ENCODE data around the gene PTK6. TPM values are rescaled to one million over a fixed set of nuclear protein-coding genes. Genes with fewer than 3 reads are reported as not detected.

Gene PTK6
- total and polyA plus RNA-seq, 2 of the 13 experiments (the other 11 are each of a cell fraction or from before 2014, with no cell fraction given): 0.08 TPM; not detected in 1

GRCh38 chr20:63580796-63581461, 43.8 kb upstream of the PTK6 start (continued):
- TF ChIP-seq ATF2 (CRISPR knock-in tag; IDR thresholded peaks at IDR 0.05) (peak; percentile 54), SKI (IDR thresholded peaks at IDR 0.05; ENCODE audit: partially characterized antibody) (peak; percentile 61), IRF2 (CRISPR knock-in tag; IDR thresholded peaks at IDR 0.05) (peak; percentile 32; the same call in 1 of the 2 replicates), TARDBP (CRISPR knock-in tag; IDR thresholded peaks at IDR 0.05) (peak; percentile 43; the same call in 1 of the 2 replicates), SSRP1 (CRISPR knock-in tag; IDR thresholded peaks at IDR 0.05) (no peak), PRPF4 (IDR thresholded peaks at IDR 0.05; ENCODE audit: low read depth, low read length, poor library complexity, severe bottlenecking) (no peak), ZNF143 (CRISPR knock-in tag; IDR thresholded peaks at IDR 0.05) (peak; percentile 21; the same call in 1 of the 2 replicates), JUN (CRISPR knock-in tag; IDR thresholded peaks at IDR 0.05) (0 out of 2 replicates have a peak, but pooled peaks have one; percentile 55), YY1 (IDR thresholded peaks at IDR 0.05; ENCODE audit: insufficient read depth, insufficient replicate concordance, low read depth, low read length) (peak; percentile 13), KLF6 (CRISPR knock-in tag; IDR thresholded peaks at IDR 0.05) (peak; percentile 71; the same call in 1 of the 2 replicates), FOXO1 (CRISPR knock-in tag; IDR thresholded peaks at IDR 0.05) (peak; percentile 52; the same call in 1 of the 2 replicates), HDAC2 (CRISPR knock-in tag; IDR thresholded peaks at IDR 0.05) (0 out of 2 replicates have a peak, but pooled peaks have one; percentile 36), CAMTA2 (CRISPR knock-in tag; IDR thresholded peaks at IDR 0.05; ENCODE audit: borderline replicate concordance) (0 out of 2 replicates have a peak, but pooled peaks have one; percentile 50), TOPORS (CRISPR knock-in tag; IDR thresholded peaks at IDR 0.05) (peak; percentile 54; the same call in 1 of the 2 replicates), GATAD2A (CRISPR knock-in tag; IDR thresholded peaks at IDR 0.05) (peak; percentile 61), MIXL1 (CRISPR knock-in tag; IDR thresholded peaks at IDR 0.05) (peak; percentile 67), ZBTB21 (CRISPR knock-in tag; IDR thresholded peaks at IDR 0.05) (0 out of 2 replicates have a peak, but pooled peaks have one; percentile 38), GATAD1 (CRISPR knock-in tag; IDR thresholded peaks at IDR 0.05) (peak; percentile 33; the same call in 1 of the 2 replicates), SMAD3 (CRISPR knock-in tag; IDR thresholded peaks at IDR 0.05) (peak; percentile 40; the same call in 1 of the 2 replicates), ZNF12 (CRISPR knock-in tag; IDR thresholded peaks at IDR 0.05) (peak; percentile 58; the same call in 1 of the 2 replicates), RAD21 (CRISPR knock-in tag; IDR thresholded peaks at IDR 0.05) (peak; percentile 93), ZSCAN12 (CRISPR knock-in tag; IDR thresholded peaks at IDR 0.05) (no peak)
- TF ChIP-seq, protein P1, sequence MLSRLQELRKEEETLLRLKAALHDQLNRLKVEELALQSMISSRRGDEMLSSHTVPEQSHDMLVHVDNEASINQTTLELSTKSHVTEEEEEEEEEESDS (CRISPR knock-in tag; IDR thresholded peaks at IDR 0.05; ENCODE audit: borderline replicate concordance): no peak
- TF ChIP-seq, protein P2, sequence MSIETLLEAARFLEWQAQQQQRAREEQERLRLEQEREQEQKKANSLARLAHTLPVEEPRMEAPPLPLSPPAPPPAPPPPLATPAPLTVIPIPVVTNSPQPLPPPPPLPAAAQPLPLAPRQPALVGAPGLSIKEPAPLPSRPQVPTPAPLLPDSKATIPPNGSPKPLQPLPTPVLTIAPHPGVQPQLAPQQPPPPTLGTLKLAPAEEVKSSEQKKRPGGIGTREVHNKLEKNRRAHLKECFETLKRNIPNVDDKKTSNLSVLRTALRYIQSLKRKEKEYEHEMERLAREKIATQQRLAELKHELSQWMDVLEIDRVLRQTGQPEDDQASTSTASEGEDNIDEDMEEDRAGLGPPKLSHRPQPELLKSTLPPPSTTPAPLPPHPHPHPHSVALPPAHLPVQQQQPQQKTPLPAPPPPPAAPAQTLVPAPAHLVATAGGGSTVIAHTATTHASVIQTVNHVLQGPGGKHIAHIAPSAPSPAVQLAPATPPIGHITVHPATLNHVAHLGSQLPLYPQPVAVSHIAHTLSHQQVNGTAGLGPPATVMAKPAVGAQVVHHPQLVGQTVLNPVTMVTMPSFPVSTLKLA (IDR thresholded peaks at IDR 0.05): no peak
- TF ChIP-seq, protein P3, sequence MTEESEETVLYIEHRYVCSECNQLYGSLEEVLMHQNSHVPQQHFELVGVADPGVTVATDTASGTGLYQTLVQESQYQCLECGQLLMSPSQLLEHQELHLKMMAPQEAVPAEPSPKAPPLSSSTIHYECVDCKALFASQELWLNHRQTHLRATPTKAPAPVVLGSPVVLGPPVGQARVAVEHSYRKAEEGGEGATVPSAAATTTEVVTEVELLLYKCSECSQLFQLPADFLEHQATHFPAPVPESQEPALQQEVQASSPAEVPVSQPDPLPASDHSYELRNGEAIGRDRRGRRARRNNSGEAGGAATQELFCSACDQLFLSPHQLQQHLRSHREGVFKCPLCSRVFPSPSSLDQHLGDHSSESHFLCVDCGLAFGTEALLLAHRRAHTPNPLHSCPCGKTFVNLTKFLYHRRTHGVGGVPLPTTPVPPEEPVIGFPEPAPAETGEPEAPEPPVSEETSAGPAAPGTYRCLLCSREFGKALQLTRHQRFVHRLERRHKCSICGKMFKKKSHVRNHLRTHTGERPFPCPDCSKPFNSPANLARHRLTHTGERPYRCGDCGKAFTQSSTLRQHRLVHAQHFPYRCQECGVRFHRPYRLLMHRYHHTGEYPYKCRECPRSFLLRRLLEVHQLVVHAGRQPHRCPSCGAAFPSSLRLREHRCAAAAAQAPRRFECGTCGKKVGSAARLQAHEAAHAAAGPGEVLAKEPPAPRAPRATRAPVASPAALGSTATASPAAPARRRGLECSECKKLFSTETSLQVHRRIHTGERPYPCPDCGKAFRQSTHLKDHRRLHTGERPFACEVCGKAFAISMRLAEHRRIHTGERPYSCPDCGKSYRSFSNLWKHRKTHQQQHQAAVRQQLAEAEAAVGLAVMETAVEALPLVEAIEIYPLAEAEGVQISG (CRISPR knock-in tag; IDR thresholded peaks at IDR 0.05): peak; percentile 39; the same call in 1 of the 2 replicates

Data from HepG2 (cell line).